GM13977 (cell line): ENCODE data around the gene ITGB6.

ENCODE experiments used
- DNase-seq: peaks from one replicate; pipeline ENCODE4 v3.0.0; 2012; ENCODE audit warnings: low spot score
- in situ Hi-C: fragments of 300-500 bp; cut with MboI; formaldehyde crosslinking; loops from one replicate; pipeline ENCODE4 v1.12.0; 2022; ENCODE audit warnings: low sequenced_read_pairs, low pct_unique_long_range_greater_than_20kb, mixed read lengths, inconsistent platforms; ENCODE audit not compliant: unreplicated experiment
- TF ChIP-seq, protein P1 (sequence below): IDR thresholded peaks from 2 replicates; pipeline ENCODE4 v1.5.1; 2012; ENCODE audit warnings: mild to moderate bottlenecking, control low read depth; ENCODE audit not compliant: insufficient read depth; ENCODE audit errors: extremely low read depth, missing control alignments

Gene ITGB6, protein sequence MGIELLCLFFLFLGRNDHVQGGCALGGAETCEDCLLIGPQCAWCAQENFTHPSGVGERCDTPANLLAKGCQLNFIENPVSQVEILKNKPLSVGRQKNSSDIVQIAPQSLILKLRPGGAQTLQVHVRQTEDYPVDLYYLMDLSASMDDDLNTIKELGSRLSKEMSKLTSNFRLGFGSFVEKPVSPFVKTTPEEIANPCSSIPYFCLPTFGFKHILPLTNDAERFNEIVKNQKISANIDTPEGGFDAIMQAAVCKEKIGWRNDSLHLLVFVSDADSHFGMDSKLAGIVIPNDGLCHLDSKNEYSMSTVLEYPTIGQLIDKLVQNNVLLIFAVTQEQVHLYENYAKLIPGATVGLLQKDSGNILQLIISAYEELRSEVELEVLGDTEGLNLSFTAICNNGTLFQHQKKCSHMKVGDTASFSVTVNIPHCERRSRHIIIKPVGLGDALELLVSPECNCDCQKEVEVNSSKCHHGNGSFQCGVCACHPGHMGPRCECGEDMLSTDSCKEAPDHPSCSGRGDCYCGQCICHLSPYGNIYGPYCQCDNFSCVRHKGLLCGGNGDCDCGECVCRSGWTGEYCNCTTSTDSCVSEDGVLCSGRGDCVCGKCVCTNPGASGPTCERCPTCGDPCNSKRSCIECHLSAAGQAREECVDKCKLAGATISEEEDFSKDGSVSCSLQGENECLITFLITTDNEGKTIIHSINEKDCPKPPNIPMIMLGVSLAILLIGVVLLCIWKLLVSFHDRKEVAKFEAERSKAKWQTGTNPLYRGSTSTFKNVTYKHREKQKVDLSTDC

DNA sequence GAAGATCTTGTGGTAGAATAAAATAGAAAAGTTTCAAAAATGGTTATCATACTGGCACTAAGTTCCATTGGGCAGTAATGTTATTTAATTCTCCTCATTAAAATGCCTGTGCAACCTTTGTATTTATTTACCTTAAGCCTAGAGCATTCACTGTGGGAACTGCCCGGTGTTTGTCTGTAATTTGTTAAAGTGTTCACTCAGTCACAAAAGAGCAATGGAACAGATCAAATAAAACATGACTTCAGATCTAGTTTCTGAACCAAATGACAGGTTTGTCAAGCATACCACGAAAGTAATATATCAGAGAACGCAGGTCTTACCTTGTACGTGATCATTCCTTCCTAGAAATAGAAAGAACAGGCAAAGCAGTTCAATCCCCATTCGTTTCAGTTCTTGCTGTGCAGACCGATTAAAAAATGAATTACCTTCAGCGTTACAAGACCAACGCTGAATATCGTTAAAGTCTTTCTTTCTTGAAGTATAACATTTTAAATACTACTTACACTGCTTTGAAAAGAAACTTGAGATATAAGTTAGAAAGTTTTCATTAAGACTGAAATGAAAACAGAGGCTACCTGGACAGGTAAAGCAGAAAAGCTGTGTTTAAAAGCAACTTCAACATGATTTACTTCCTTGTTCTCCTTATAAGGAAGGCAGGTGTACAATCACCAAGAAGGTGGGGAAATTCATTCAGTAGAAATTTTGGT is at the start of gene ITGB6:
ITGB6 (minus strand) TSS at position 590 of the 707 bp plus-strand sequence; CDS start at position 381, 209 bp downstream.
- in situ Hi-C loops, result no loop called here
- TF ChIP-seq, protein P1, sequence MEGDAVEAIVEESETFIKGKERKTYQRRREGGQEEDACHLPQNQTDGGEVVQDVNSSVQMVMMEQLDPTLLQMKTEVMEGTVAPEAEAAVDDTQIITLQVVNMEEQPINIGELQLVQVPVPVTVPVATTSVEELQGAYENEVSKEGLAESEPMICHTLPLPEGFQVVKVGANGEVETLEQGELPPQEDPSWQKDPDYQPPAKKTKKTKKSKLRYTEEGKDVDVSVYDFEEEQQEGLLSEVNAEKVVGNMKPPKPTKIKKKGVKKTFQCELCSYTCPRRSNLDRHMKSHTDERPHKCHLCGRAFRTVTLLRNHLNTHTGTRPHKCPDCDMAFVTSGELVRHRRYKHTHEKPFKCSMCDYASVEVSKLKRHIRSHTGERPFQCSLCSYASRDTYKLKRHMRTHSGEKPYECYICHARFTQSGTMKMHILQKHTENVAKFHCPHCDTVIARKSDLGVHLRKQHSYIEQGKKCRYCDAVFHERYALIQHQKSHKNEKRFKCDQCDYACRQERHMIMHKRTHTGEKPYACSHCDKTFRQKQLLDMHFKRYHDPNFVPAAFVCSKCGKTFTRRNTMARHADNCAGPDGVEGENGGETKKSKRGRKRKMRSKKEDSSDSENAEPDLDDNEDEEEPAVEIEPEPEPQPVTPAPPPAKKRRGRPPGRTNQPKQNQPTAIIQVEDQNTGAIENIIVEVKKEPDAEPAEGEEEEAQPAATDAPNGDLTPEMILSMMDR, result no peak
- DNase-seq, result no peak

DNA sequence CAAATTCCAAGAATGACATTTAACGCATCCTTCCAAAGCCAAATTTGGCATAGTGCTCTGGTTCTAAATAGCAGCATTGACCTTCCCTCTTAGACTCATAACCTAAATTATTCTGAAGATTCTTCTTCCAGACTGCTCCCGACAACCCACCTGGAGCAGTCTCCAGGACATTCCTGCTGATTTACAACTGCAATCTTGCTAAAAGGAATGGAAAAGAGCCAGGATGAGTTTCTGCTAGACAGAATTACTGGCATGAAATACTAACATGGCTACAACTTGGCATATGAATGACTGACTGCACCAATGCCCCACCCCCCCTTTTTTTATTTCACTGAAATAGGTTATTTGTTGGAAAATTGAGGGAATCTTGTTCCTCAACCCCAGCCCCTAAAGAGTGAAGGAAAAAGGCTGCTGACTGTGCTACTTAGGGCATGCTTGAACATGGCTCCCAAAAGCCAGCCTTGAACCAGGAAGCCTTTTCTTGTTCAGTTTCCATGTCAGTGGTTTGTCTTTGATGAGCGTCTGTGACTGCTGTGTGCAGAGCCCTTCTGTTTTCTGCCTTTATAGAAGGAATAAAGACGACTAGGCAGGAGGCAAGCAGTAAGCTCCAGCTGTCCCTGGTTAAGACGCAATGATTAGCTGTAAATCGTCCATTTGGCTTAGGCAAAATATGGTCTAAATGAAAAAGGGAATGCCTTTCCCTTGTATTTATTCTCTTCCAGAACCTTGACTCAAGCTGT is 47.4 kb upstream of the ITGB6 start:
- TF ChIP-seq, protein P1, result no peak
- in situ Hi-C loops, result no loop called here
- no peak for DNase-seq

DNA sequence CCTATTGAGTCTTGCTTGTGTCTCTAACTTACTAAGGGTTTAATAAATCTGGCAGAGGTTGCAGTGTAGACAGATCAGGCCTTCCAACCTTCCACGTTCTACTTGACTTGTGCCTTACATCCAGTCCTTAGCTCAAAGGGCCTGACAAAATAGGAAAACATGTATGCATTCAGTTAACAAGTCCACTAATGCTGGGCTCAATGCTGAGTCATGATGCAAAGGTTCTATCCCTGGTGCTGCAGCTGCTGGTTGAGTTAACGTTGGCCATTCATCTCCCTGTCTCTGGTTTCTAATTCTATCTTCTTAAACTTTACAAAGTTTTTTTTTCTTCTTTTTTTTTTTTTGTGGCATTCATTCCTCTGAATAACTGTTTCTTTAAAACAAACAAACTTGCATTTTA is 46.3 kb upstream of the ITGB6 start:
- DNase-seq, result no peak
- in situ Hi-C loops, result no loop called here
- TF ChIP-seq, protein P1, result no peak

DNA sequence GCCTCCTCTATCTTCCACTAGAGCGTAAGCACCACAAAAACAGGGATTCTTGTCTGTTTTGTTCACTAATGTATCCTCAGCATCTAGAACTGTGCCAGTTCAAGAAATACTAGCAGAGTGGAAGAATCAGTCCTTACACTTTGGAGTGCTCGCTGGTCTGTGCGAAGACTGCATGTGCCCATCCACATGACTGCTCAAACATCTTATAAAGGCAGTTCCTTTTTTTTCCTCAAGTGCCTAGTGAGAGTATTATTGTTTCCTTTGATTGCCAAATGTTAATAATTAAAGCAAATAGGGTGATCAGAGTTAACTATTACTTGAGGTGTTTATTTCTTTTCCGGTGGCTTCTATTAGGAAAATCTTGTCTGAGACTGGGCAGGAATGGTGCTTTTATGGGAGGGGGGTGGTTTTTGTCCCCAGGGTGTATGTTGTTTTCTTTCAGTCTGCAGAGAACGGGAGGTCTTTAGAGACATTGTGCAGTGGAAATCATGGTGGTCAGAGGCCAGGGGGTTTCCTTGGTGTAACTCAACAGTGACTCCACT is 45.6 kb upstream of the ITGB6 start:
- in situ Hi-C loops, result no loop called here
- no peak for DNase-seq
- TF ChIP-seq, protein P1, result no peak

DNA sequence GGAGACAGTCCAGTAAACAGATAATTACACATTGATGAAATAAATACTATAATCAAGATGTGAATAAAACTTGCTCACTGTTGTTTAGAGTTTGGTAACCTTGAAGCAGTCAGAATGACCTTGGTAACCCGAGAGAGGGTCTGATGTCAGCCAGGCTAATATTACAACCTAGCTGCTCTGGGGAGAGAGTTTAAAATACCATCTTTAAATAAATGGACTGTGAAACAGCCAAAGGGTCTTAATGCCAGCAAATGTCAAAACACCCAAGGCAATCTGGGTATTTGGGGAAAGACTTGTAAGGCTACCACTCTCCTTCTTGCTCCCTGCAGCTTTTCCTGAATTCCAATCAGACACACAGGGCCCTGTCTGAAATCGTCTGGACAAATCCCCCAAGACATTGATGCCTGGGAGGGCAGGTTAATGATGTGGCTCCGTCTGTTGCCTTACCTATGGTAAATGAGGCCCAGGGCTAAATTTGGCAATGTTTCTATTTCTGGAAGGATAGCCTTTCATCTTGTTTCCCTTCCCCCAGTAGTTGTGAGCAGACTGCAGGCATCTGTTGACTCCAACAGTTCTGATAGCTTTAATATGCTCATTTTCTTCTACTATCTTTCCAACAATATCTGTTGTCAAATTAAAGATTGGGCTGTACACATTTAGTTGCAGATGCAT is 43.0 kb upstream of the ITGB6 start:
- in situ Hi-C loops, result no loop called here
- TF ChIP-seq, protein P1, result no peak
- no peak for DNase-seq
